ENCODE results near the gene KPNA6.
"Not testable (repeated sequence)": the region's sequence is repeated elsewhere in the genome, so short reads cannot be mapped to it uniquely, and the experiment has no call there.

DNA sequence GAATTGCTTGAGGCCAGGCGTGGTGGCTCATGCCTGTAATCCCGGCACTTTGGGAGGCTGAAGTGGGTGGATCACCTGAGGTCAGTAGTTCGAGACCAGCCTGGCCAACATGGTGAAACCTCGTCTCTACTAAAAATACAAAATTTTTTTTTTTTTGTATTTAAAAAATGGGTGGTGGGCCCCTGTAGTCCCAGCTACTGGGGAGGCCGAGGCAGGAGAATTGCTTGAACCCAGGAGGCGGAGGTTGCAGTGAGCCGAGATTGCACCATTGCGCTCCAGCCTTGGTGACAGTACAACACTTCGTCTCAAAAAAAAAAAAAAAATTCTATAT lies 26.1 kb downstream of the KPNA6 start:
- TF ChIP-seq, protein P1, sequence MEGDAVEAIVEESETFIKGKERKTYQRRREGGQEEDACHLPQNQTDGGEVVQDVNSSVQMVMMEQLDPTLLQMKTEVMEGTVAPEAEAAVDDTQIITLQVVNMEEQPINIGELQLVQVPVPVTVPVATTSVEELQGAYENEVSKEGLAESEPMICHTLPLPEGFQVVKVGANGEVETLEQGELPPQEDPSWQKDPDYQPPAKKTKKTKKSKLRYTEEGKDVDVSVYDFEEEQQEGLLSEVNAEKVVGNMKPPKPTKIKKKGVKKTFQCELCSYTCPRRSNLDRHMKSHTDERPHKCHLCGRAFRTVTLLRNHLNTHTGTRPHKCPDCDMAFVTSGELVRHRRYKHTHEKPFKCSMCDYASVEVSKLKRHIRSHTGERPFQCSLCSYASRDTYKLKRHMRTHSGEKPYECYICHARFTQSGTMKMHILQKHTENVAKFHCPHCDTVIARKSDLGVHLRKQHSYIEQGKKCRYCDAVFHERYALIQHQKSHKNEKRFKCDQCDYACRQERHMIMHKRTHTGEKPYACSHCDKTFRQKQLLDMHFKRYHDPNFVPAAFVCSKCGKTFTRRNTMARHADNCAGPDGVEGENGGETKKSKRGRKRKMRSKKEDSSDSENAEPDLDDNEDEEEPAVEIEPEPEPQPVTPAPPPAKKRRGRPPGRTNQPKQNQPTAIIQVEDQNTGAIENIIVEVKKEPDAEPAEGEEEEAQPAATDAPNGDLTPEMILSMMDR (IDR thresholded peaks at IDR 0.05): not testable (repeated sequence)
- not testable (repeated sequence) for TF ChIP-seq POLR2A (IDR thresholded peaks at IDR 0.05)
